Head of caudate nucleus (tissue), 42 donors: ENCODE results near the gene ZNF333.
"Not testable (repeated sequence)": the region's sequence is repeated elsewhere in the genome, so short reads cannot be mapped to it uniquely, and the experiment has no call there.

Source experiments
- DNase-seq, 42 donors: peaks; one replicate each; pipeline versions ENCODE4 v3.0.0 to v3.0.0-alpha.2; 2020 to 2021; ENCODE audit warnings: mixed read lengths in 7 of 42
- intact Hi-C: fragments of 100-400 bp; cut with DNase I; formaldehyde crosslinking; loops from one replicate; pipeline ENCODE4 v1.15.0; 2022

ZNF333 gene

GRCh38 chr19:14780622-14781225, 90.9 kb downstream of the ZNF333 start:
- peak in 1 of 42 donors; percentile 1 for DNase-seq
- intact Hi-C loops: not testable (repeated sequence)

GRCh38 chr19:14781713-14782536, 92.1 kb downstream of the ZNF333 start:
- intact Hi-C loops: not testable (repeated sequence)
- DNase-seq: peak in 1 of 42 donors; percentile 29

GRCh38 chr19:14782626-14783409, 93.0 kb downstream of the ZNF333 start:
- intact Hi-C loops: no loop called here

More at GRCh38 chr19:14782626-14783409, 93.0 kb downstream of the ZNF333 start:
- DNase-seq: peak in 1 of 42 donors; percentile 32
